ENCODE data around the gene KLF7. TPM values are rescaled to one million over a fixed set of nuclear protein-coding genes. Genes with fewer than 3 reads are reported as not detected.
A peak's percentile ranks its signal among the peaks of the same experiment; 100 is the strongest.

Gene KLF7
- polyA plus RNA-seq, 6 donors from 2014 or later, result 14.2 to 25.1 (median 15.0) TPM

- H3K9me3 Mint-ChIP-seq, result no peaks in the 10 kb centered on the region
- peaks cover 0 to 20% of the 10 kb centered on the region in 2 donors for H3K36me3 Mint-ChIP-seq
- no peaks in the 10 kb centered on the region for H3K27me3 Mint-ChIP-seq
- ATAC-seq (ENCODE audit: low read depth in 2 of 2) (no peak), DNase-seq (no peak)
- H3K27ac Mint-ChIP-seq, result peak overlapping the region in 1 of 6 donors; percentile 55
- no peak overlapping the region for H3K4me3 Mint-ChIP-seq
- peaks cover 64 to 72% (median 65%) of the 10 kb centered on the region in 3 donors for H3K4me1 Mint-ChIP-seq
These were observed 27.0 kb downstream of the KLF7 start for GRCh38 chr2:207138627-207139297.

GRCh38 chr2:207137596-207138337 is 28.0 kb downstream of the KLF7 start:
- peak overlapping the region in 2 of 6 donors; percentile 6 to 72 for H3K27ac Mint-ChIP-seq
- H3K36me3 Mint-ChIP-seq, result peaks cover 0 to 23% of the 10 kb centered on the region in 2 donors

GRCh38 chr2:207136874-207137273 is 28.9 kb downstream of the KLF7 start:
- DNase-seq, result no peak
- H3K27me3 Mint-ChIP-seq, result no peaks in the 10 kb centered on the region
- ATAC-seq (ENCODE audit: low read depth in 2 of 2), result no peak
- peak overlapping the region in 3 of 6 donors; percentile 15 to 80 (median 76) for H3K27ac Mint-ChIP-seq
- no peak overlapping the region for H3K4me3 Mint-ChIP-seq
- H3K4me1 Mint-ChIP-seq, result peaks cover 63 to 72% (median 66%) of the 10 kb centered on the region in 3 donors
- no peaks in the 10 kb centered on the region for H3K9me3 Mint-ChIP-seq
- peaks cover 0 to 23% of the 10 kb centered on the region in 2 donors for H3K36me3 Mint-ChIP-seq

More at GRCh38 chr2:207137596-207138337, 28.0 kb downstream of the KLF7 start:
- H3K4me3 Mint-ChIP-seq, result no peak overlapping the region
- peaks cover 63 to 72% (median 66%) of the 10 kb centered on the region in 3 donors for H3K4me1 Mint-ChIP-seq
- no peak for DNase-seq
- ATAC-seq (ENCODE audit: low read depth in 2 of 2), result no peak
- no peaks in the 10 kb centered on the region for H3K9me3 Mint-ChIP-seq
- H3K27me3 Mint-ChIP-seq, result no peaks in the 10 kb centered on the region

GRCh38 chr2:207135801-207136457 is 29.8 kb downstream of the KLF7 start:
- Mint-ChIP-seq H3K27me3 (no peaks in the 10 kb centered on the region), H3K36me3 (peaks cover 0 to 23% of the 10 kb centered on the region in 2 donors), H3K4me3 (peak overlapping the region in 6 of 8 donors; percentile 25 to 66 (median 45)), H3K4me1 (peaks cover 59 to 72% (median 63%) of the 10 kb centered on the region in 3 donors), H3K9me3 (no peaks in the 10 kb centered on the region), H3K27ac (peak overlapping the region; percentile 52 to 91 (median 76))
- ATAC-seq (ENCODE audit: low read depth in 2 of 2) (peak; percentile 49 to 65), DNase-seq (no peak)

- Mint-ChIP-seq H3K4me3 (peak overlapping the region in 2 of 8 donors; percentile 11 to 48), H3K27ac (peak overlapping the region in 4 of 6 donors; percentile 32 to 91 (median 60)), H3K9me3 (no peaks in the 10 kb centered on the region), H3K36me3 (peaks cover 0 to 23% of the 10 kb centered on the region in 2 donors), H3K4me1 (peaks cover 55 to 69% (median 62%) of the 10 kb centered on the region in 3 donors), H3K27me3 (no peaks in the 10 kb centered on the region)
- no peak for DNase-seq
- peak in 1 of 2 donors; percentile 41 for ATAC-seq (ENCODE audit: low read depth in 2 of 2)
These were observed 30.4 kb downstream of the KLF7 start for GRCh38 chr2:207135340-207135739.

- Mint-ChIP-seq H3K4me1 (peaks cover 58 to 69% (median 61%) of the 10 kb centered on the region in 3 donors), H3K9me3 (no peaks in the 10 kb centered on the region), H3K4me3 (peak overlapping the region in 1 of 8 donors; percentile 71), H3K36me3 (peaks cover 1 to 23% of the 10 kb centered on the region in 2 donors), H3K27me3 (no peaks in the 10 kb centered on the region), H3K27ac (peak overlapping the region in 5 of 6 donors; percentile 6 to 92 (median 40))
- ATAC-seq (ENCODE audit: low read depth in 2 of 2), result no peak
- DNase-seq, result no peak
These were observed 31.8 kb downstream of the KLF7 start for GRCh38 chr2:207133820-207134519.

- Mint-ChIP-seq H3K36me3 (peaks cover 6 to 23% of the 10 kb centered on the region in 2 donors), H3K9me3 (no peaks in the 10 kb centered on the region), H3K4me3 (peak overlapping the region in 1 of 8 donors; percentile 71), H3K4me1 (peaks cover 58 to 69% (median 64%) of the 10 kb centered on the region in 3 donors), H3K27ac (peak overlapping the region in 4 of 6 donors; percentile 1 to 92 (median 60)), H3K27me3 (no peaks in the 10 kb centered on the region)
- no peak for ATAC-seq (ENCODE audit: low read depth in 2 of 2)
- DNase-seq, result no peak
These were observed 32.3 kb downstream of the KLF7 start for GRCh38 chr2:207133458-207133819.

GRCh38 chr2:207132019-207132418 is 33.7 kb downstream of the KLF7 start:
- H3K9me3 Mint-ChIP-seq, result no peaks in the 10 kb centered on the region
- peaks cover 58 to 66% (median 63%) of the 10 kb centered on the region in 3 donors for H3K4me1 Mint-ChIP-seq
- H3K27ac Mint-ChIP-seq, result peak overlapping the region in 1 of 6 donors; percentile 16
- no peak for DNase-seq
- H3K4me3 Mint-ChIP-seq, result no peak overlapping the region
- no peak for ATAC-seq (ENCODE audit: low read depth in 2 of 2)
- peaks cover 9 to 16% of the 10 kb centered on the region in 2 donors for H3K36me3 Mint-ChIP-seq
- H3K27me3 Mint-ChIP-seq, result no peaks in the 10 kb centered on the region

GRCh38 chr2:207131594-207131993 is 34.2 kb downstream of the KLF7 start:
- peaks cover 58 to 68% (median 59%) of the 10 kb centered on the region in 3 donors for H3K4me1 Mint-ChIP-seq
- H3K27ac Mint-ChIP-seq, result peak overlapping the region in 3 of 6 donors; percentile 0 to 51 (median 16)
- no peaks in the 10 kb centered on the region for H3K27me3 Mint-ChIP-seq
- no peak overlapping the region for H3K4me3 Mint-ChIP-seq
- H3K36me3 Mint-ChIP-seq, result peaks cover 10 to 16% of the 10 kb centered on the region in 2 donors
- ATAC-seq (ENCODE audit: low read depth in 2 of 2) (no peak), DNase-seq (no peak)
- H3K9me3 Mint-ChIP-seq, result no peaks in the 10 kb centered on the region

- H3K27me3 Mint-ChIP-seq, result no peaks in the 10 kb centered on the region
- ATAC-seq (ENCODE audit: low read depth in 2 of 2) (no peak), DNase-seq (no peak)
- no peaks in the 10 kb centered on the region for H3K9me3 Mint-ChIP-seq
- H3K36me3 Mint-ChIP-seq, result peaks cover 10 to 16% of the 10 kb centered on the region in 2 donors
- H3K4me3 Mint-ChIP-seq, result no peak overlapping the region
- H3K4me1 Mint-ChIP-seq, result peaks cover 53 to 67% (median 56%) of the 10 kb centered on the region in 3 donors
- H3K27ac Mint-ChIP-seq, result no peak overlapping the region
These were observed 34.7 kb downstream of the KLF7 start for GRCh38 chr2:207130958-207131521.

GRCh38 chr2:207129821-207130220 is 35.9 kb downstream of the KLF7 start:
- peaks cover 45 to 58% (median 46%) of the 10 kb centered on the region in 3 donors for H3K4me1 Mint-ChIP-seq
- no peak for ATAC-seq (ENCODE audit: low read depth in 2 of 2)
- H3K4me3 Mint-ChIP-seq, result no peak overlapping the region
- peaks cover 10 to 14% of the 10 kb centered on the region in 2 donors for H3K36me3 Mint-ChIP-seq
- no peaks in the 10 kb centered on the region for H3K9me3 Mint-ChIP-seq
- H3K27me3 Mint-ChIP-seq, result no peaks in the 10 kb centered on the region
- H3K27ac Mint-ChIP-seq, result peak overlapping the region in 4 of 6 donors; percentile 2 to 68 (median 24)
- DNase-seq, result no peak

- Mint-ChIP-seq H3K27me3 (no peaks in the 10 kb centered on the region), H3K4me3 (no peak overlapping the region), H3K36me3 (peaks cover 9 to 10% of the 10 kb centered on the region in 2 donors), H3K27ac (no peak overlapping the region), H3K4me1 (peaks cover 38 to 58% (median 42%) of the 10 kb centered on the region in 3 donors), H3K9me3 (no peaks in the 10 kb centered on the region)
- no peak for ATAC-seq (ENCODE audit: low read depth in 2 of 2)
- no peak for DNase-seq
These were observed 36.9 kb downstream of the KLF7 start for GRCh38 chr2:207128867-207129266.

All from naive B cell (primary cell).